PFSK-1 (cell line): ENCODE data around the gene JAG1.

Experiments
- POLR2AphosphoS5 ChIP-seq: IDR thresholded peaks from 2 replicates; pipeline ENCODE4 v1.6.1; 2012; ENCODE audit warnings: low read depth, mild to moderate bottlenecking, control low read depth, low read length, moderate library complexity
- SIN3A ChIP-seq: IDR thresholded peaks from 2 replicates; pipeline ENCODE4 v1.6.1; 2012; ENCODE audit warnings: mild to moderate bottlenecking, low read length, moderate library complexity, borderline replicate concordance; ENCODE audit not compliant: insufficient read depth

GRCh38 chr20:10659651-10660601 is 13.9 kb downstream of the JAG1 start:
- no peak for TF ChIP-seq POLR2AphosphoS5
- TF ChIP-seq SIN3A, result no peak
